Colon (tissue), 2 donors: ENCODE results near the gene RAB36.

Experiments used
- FAIRE-seq: peaks from 2 replicates; lab custom pipeline; 2012; peaks lifted over from hg19 to GRCh38; lab: Jason Lieb, UNC
- donor health status: control.
- donor health status: control.

RAB36 gene

GRCh38 chr22:23158516-23159290, 13.4 kb downstream of the RAB36 start:
- no peak for FAIRE-seq

- FAIRE-seq: no peak
Observed at GRCh38 chr22:23159291-23159630, 14.0 kb downstream of the RAB36 start.

GRCh38 chr22:23161029-23161428, 15.8 kb downstream of the RAB36 start:
- FAIRE-seq: no peak

- no peak for FAIRE-seq
Observed at GRCh38 chr22:23161574-23161973, 16.3 kb downstream of the RAB36 start.

- FAIRE-seq: no peak
Observed at GRCh38 chr22:23163665-23164064, 18.4 kb downstream of the RAB36 start.

- no peak for FAIRE-seq
Observed at GRCh38 chr22:23164091-23164490, 18.8 kb downstream of the RAB36 start.

- no peak for FAIRE-seq
Observed at GRCh38 chr22:23166042-23166831, 21.0 kb downstream of the RAB36 start.

- FAIRE-seq: no peak
Observed at GRCh38 chr22:23166841-23167616, 21.8 kb downstream of the RAB36 start.

GRCh38 chr22:23168391-23169042, 23.2 kb downstream of the RAB36 start:
- FAIRE-seq: no peak

GRCh38 chr22:23169043-23169406, 23.7 kb downstream of the RAB36 start:
- no peak for FAIRE-seq

GRCh38 chr22:23175817-23176644, 30.8 kb downstream of the RAB36 start:
- no peak for FAIRE-seq

GRCh38 chr22:23176645-23177027, 31.4 kb downstream of the RAB36 start:
- no peak for FAIRE-seq

- FAIRE-seq: no peak
Observed at GRCh38 chr22:23177197-23177596, 31.9 kb downstream of the RAB36 start.

- FAIRE-seq: no peak
Observed at GRCh38 chr22:23178512-23179254, 33.4 kb downstream of the RAB36 start.

GRCh38 chr22:23179381-23180299, 34.4 kb downstream of the RAB36 start:
- FAIRE-seq: no peak

GRCh38 chr22:23180301-23180892, 35.1 kb downstream of the RAB36 start, which contains the start of gene BCR:
Gene BCR (plus strand): TSS chr22:23180509. CDS start chr22:23180961, 452 bp downstream.
- FAIRE-seq: no peak

- FAIRE-seq: no peak
Observed at GRCh38 chr22:23180893-23181720, 35.8 kb downstream of the RAB36 start.

GRCh38 chr22:23181721-23182308, 36.5 kb downstream of the RAB36 start:
- no peak for FAIRE-seq
